GM12878 (cell line): ENCODE measurements around the gene MEDAG. TPM values are rescaled to one million over a fixed set of nuclear protein-coding genes. Genes with fewer than 3 reads are reported as not detected.

Experiments
- ATAC-seq: fragments of 200-7000 bp; cut with Tn5 transposase; 3 replicates; pipeline ENCODE4 v1.9.1; 2020; ENCODE audit warnings: mild to moderate bottlenecking, moderate library complexity
- BruUV-seq: library from RNA; stranded (reverse); fragments of 400-500 nt; replicated peaks from 2 replicates; lab custom pipeline; 2021; lab: Mats Ljungman, UMichigan
- CTCF ChIA-PET: fragments of 300-600 bp; sonication (Branson Sonifier 250); formaldehyde crosslinking; extraction: SDS; loops from one replicate; lab custom pipeline; 2021; ENCODE audit warnings: inconsistent platforms; lab: Yijun Ruan, JAX
- POLR2A ChIA-PET: fragments of 350-600 bp; formaldehyde crosslinking; extraction: SDS; loops from one replicate; lab custom pipeline; 2021; ENCODE audit warnings: inconsistent platforms; lab: Charles Lee
- RAD21 ChIA-PET: fragments of 300-600 bp; sonication (Branson Sonifier 250); formaldehyde crosslinking; loops from one replicate; lab custom pipeline; 2023; ENCODE audit warnings: antibody characterized with exemption; ENCODE audit not compliant: unreplicated experiment; lab: Charles Lee
- SMC1A ChIA-PET: fragments of 300-600 bp; sonication (Branson Sonifier 250); formaldehyde crosslinking; loops from one replicate; lab custom pipeline; 2023; ENCODE audit not compliant: unreplicated experiment, uncharacterized antibody; lab: Charles Lee
- DNase-seq: peaks from one replicate; pipeline ENCODE4 v3.0.0-alpha.2; 2011; ENCODE audit warnings: low read depth, low spot score
- FAIRE-seq: peaks from 3 replicates; lab custom pipeline; 2011; peaks lifted over from hg19 to GRCh38; lab: Jason Lieb, UNC
- H2AFZ ChIP-seq: 2 replicates; pipeline ENCODE4 v1.6.0; 2011; ENCODE audit warnings: low read depth, low read length, control low read depth; ENCODE audit not compliant: control insufficient read depth
- H3K27ac ChIP-seq: 2 replicates; pipeline ENCODE4 v1.5.1; 2011; ENCODE audit warnings: control low read depth; ENCODE audit not compliant: control insufficient read depth, insufficient read depth
- H3K27me3 ChIP-seq, 2 experiments: replicated peaks in 1 of 2; 2 replicates each; pipeline versions ENCODE4 v1.6.0 to v1.6.1; 2011; ENCODE audit warnings: low read length in 1 of 2; ENCODE audit not compliant: control insufficient read depth in 2 of 2, insufficient read depth in 2 of 2
- H3K36me3 ChIP-seq, 2 experiments: 2 replicates each; pipeline ENCODE4 v1.5.1; 2011; ENCODE audit warnings: low read length in 1 of 2; ENCODE audit not compliant: control insufficient read depth in 2 of 2, insufficient read depth in 2 of 2
- H3K4me1 ChIP-seq: 2 replicates; pipeline ENCODE4 v1.6.1; 2011; ENCODE audit warnings: mild to moderate bottlenecking, low read length, moderate library complexity, mixed read lengths; ENCODE audit not compliant: control insufficient read depth, insufficient read depth
- H3K4me2 ChIP-seq: 2 replicates; pipeline ENCODE4 v1.6.0; 2011; ENCODE audit warnings: control low read depth; ENCODE audit not compliant: control insufficient read depth, insufficient read depth
- H3K4me3 ChIP-seq: fragments of 200-600 bp; sonication (generic); 2 replicates; pipeline ENCODE4 v1.5.1; 2016
- H3K79me2 ChIP-seq: 2 replicates; pipeline ENCODE4 v1.6.0; 2011; ENCODE audit warnings: low read length; ENCODE audit not compliant: control insufficient read depth, insufficient read depth
- H3K9ac ChIP-seq: 2 replicates; pipeline ENCODE4 v1.8.0; 2011; ENCODE audit warnings: low read length, control low read depth, mixed read lengths; ENCODE audit not compliant: control insufficient read depth, insufficient read depth
- H3K9me3 ChIP-seq: replicated peaks from 3 replicates; pipeline ENCODE4 v1.5.1; 2011; ENCODE audit warnings: mild to moderate bottlenecking, low read length; ENCODE audit not compliant: control insufficient read depth, insufficient read depth
- H4K20me1 ChIP-seq: 2 replicates; pipeline ENCODE4 v1.6.0; 2011; ENCODE audit not compliant: control insufficient read depth, insufficient read depth
- BCL11A ChIP-seq: IDR thresholded peaks from 2 replicates; pipeline ENCODE4 v1.6.1; 2011; ENCODE audit warnings: low read depth, low read length
- CBX3 ChIP-seq: fragments of 200-600 bp; sonication (generic); IDR thresholded peaks from 2 replicates; pipeline ENCODE4 v1.6.1; 2016; ENCODE audit warnings: low read depth, borderline replicate concordance
- CBX5 ChIP-seq: sonication (generic); IDR thresholded peaks from 2 replicates; pipeline ENCODE4 v1.6.1; 2016; ENCODE audit warnings: low read depth, moderate library complexity, mild to moderate bottlenecking, inconsistent platforms
- E2F8 ChIP-seq: fragments of 450-650 bp; IDR thresholded peaks from 2 replicates; pipeline ENCODE4 v1.6.1; 2018; ENCODE audit warnings: mild to moderate bottlenecking, low read depth, moderate library complexity; ENCODE audit not compliant: partially characterized antibody
- ESRRA ChIP-seq: IDR thresholded peaks from 2 replicates; pipeline ENCODE4 v1.6.1; 2012; ENCODE audit warnings: mild to moderate bottlenecking, low read length, improper control_type of control experiment
- HDAC6 ChIP-seq: fragments of 200-600 bp; sonication (generic); IDR thresholded peaks from one replicate; pipeline ENCODE4 v1.8.0; 2017; ENCODE audit warnings: antibody characterized with exemption; ENCODE audit not compliant: unreplicated experiment
- JUND ChIP-seq: IDR thresholded peaks from 2 replicates; pipeline ENCODE4 v1.6.1; 2012; ENCODE audit warnings: low read depth, mild to moderate bottlenecking, low read length, improper control_type of control experiment, moderate library complexity
- MYB ChIP-seq: fragments of 150-350 bp; IDR thresholded peaks from 2 replicates; pipeline ENCODE4 v1.6.1; 2014; ENCODE audit warnings: mild to moderate bottlenecking, low read depth, low read length, borderline replicate concordance
- POLR2A ChIP-seq: IDR thresholded peaks from 2 replicates; pipeline ENCODE4 v1.6.1; 2011; ENCODE audit warnings: low read depth, mild to moderate bottlenecking, low read length
- RCOR1 ChIP-seq: conservative IDR thresholded peaks from 2 replicates; pipeline ENCODE4 v1.6.1; 2012; ENCODE audit warnings: low read depth, low read length, improper control_type of control experiment
- RELA ChIP-seq: fragments of 450-650 bp; IDR thresholded peaks from 2 replicates; pipeline ENCODE4 v1.8.0; 2014; ENCODE audit warnings: borderline replicate concordance; ENCODE audit not compliant: partially characterized antibody
- SIN3A ChIP-seq: IDR thresholded peaks from 2 replicates; pipeline ENCODE4 v1.6.1; 2012; ENCODE audit warnings: low read depth, low read length, improper control_type of control experiment
- WRNIP1 ChIP-seq: IDR thresholded peaks from 2 replicates; pipeline ENCODE4 v1.6.1; 2011; ENCODE audit warnings: low read depth, low read length, improper control_type of control experiment, borderline replicate concordance
- ZNF274 ChIP-seq: IDR thresholded peaks from one replicate; pipeline ENCODE4 v1.8.0; 2011; ENCODE audit not compliant: insufficient read length, insufficient read depth
- WGBS: methylation state at CpG from one replicate; pipeline ENCODE4 v1.1.6; 2016; ENCODE audit warnings: low lambda C conversion rate; ENCODE audit not compliant: insufficient replicate concordance, insufficient coverage; ENCODE audit errors: missing lambda C conversion rate; 5-methylcytosine and 5-hydroxymethylcytosine counted together
- in situ Hi-C: fragments of 300-500 bp; cut with MboI; formaldehyde crosslinking; loops from 9 replicates; pipeline ENCODE4 v1.14.3; 2018; ENCODE audit warnings: mixed read lengths
- intact Hi-C: fragments of 100-400 bp; cut with micrococcal nuclease; formaldehyde crosslinking; loops from one replicate; pipeline ENCODE4 v1.14.2; 2022; ENCODE audit not compliant: unreplicated experiment
- polyA plus RNA-seq, 11 experiments: library from polyadenylated mRNA; depleted of rRNA in 4 of 11; unstranded in 6 of 11; stranded (reverse) in 5 of 11; fragments of >200 nt; fragmentation: Nextera tagmentation in 4 of 11; fragmentation: Illumina TruSeq in 1 of 11; extraction: Ambion mirVana in 4 of 11; extraction: Trizol in 1 of 11; gene quantifications; 1 replicate in 1 of 11; 2 replicates in 10 of 11; pipeline versions ENCODE4 v1.2.1 to v1.2.3, GENCODE V29; 2011 to 2016; ENCODE audit warnings: inconsistent platforms in 2 of 11, missing spikeins in 2 of 11, low read depth in 1 of 11
- total RNA-seq, 4 experiments: library from RNA; depleted of rRNA in 3 of 4; stranded (reverse); fragments of >200 nt in 3 of 4; fragmentation: Illumina TruSeq in 1 of 4; extraction: Trizol in 1 of 4; gene quantifications; 2 replicates each; pipeline versions ENCODE4 v1.2.1 to v1.2.3, GENCODE V29; 2013 to 2021
- TF ChIP-seq, protein P1 (sequence below): fragments of 450-650 bp; IDR thresholded peaks from 2 replicates; pipeline ENCODE4 v1.6.1; 2016; ENCODE audit warnings: mild to moderate bottlenecking
- TF ChIP-seq, protein P2 (sequence below): IDR thresholded peaks from 2 replicates; pipeline ENCODE4 v1.6.1; 2011; ENCODE audit warnings: borderline replicate concordance, low read depth, mild to moderate bottlenecking, moderate library complexity, low read length; ENCODE audit not compliant: insufficient read depth, poor library complexity, severe bottlenecking
- TF ChIP-seq, protein P3 (sequence below): IDR thresholded peaks from 2 replicates; pipeline ENCODE4 v1.6.1; 2012; ENCODE audit warnings: low read depth, low read length, improper control_type of control experiment

The MEDAG gene
- total and polyA plus RNA-seq, 10 of the 15 experiments (the other 5 are each of a cell fraction or from before 2014, with no cell fraction given): 0.03 TPM; not detected in 9

- no peak for TF ChIP-seq JUND
- no peak for TF ChIP-seq BCL11A
- TF ChIP-seq CBX5: no peak
- TF ChIP-seq MYB: no peak
- no peak for TF ChIP-seq CBX3
- TF ChIP-seq RELA: no peak
- no peak for TF ChIP-seq POLR2A
- TF ChIP-seq, protein P1, sequence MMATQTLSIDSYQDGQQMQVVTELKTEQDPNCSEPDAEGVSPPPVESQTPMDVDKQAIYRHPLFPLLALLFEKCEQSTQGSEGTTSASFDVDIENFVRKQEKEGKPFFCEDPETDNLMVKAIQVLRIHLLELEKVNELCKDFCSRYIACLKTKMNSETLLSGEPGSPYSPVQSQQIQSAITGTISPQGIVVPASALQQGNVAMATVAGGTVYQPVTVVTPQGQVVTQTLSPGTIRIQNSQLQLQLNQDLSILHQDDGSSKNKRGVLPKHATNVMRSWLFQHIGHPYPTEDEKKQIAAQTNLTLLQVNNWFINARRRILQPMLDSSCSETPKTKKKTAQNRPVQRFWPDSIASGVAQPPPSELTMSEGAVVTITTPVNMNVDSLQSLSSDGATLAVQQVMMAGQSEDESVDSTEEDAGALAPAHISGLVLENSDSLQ: no peak
- no peak for TF ChIP-seq RCOR1
- TF ChIP-seq, protein P2, sequence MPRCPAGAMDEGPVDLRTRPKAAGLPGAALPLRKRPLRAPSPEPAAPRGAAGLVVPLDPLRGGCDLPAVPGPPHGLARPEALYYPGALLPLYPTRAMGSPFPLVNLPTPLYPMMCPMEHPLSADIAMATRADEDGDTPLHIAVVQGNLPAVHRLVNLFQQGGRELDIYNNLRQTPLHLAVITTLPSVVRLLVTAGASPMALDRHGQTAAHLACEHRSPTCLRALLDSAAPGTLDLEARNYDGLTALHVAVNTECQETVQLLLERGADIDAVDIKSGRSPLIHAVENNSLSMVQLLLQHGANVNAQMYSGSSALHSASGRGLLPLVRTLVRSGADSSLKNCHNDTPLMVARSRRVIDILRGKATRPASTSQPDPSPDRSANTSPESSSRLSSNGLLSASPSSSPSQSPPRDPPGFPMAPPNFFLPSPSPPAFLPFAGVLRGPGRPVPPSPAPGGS: no peak
- TF ChIP-seq ESRRA: no peak
- TF ChIP-seq HDAC6: no peak
- no peak for TF ChIP-seq E2F8
- TF ChIP-seq, protein P3, sequence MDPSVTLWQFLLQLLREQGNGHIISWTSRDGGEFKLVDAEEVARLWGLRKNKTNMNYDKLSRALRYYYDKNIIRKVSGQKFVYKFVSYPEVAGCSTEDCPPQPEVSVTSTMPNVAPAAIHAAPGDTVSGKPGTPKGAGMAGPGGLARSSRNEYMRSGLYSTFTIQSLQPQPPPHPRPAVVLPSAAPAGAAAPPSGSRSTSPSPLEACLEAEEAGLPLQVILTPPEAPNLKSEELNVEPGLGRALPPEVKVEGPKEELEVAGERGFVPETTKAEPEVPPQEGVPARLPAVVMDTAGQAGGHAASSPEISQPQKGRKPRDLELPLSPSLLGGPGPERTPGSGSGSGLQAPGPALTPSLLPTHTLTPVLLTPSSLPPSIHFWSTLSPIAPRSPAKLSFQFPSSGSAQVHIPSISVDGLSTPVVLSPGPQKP: no peak
- no peak for TF ChIP-seq SIN3A
- TF ChIP-seq WRNIP1: no peak
- no peak for TF ChIP-seq ZNF274
- Histone ChIP-seq H3K4me2 (no peak overlapping the region), H3K9me3 (no peaks in the 10 kb centered on the region; the same call in 2 of the 3 replicates), H3K36me3 (no peaks in the 10 kb centered on the region), H2AFZ (no peak overlapping the region), H4K20me1 (no peaks in the 10 kb centered on the region; the same call in 1 of the 2 replicates), H3K79me2 (no peaks in the 10 kb centered on the region), H3K27ac (no peak overlapping the region), H3K27me3 (peaks cover 1 to 11% of the 10 kb centered on the region in 2 experiments), H3K4me1 (no peaks in the 10 kb centered on the region), H3K4me3 (no peak overlapping the region), H3K9ac (no peak overlapping the region)
- ChIA-PET RAD21 (no interaction called here), CTCF (interaction anchor here (0.7 to 0.8 kb wide), 2 partner anchors 16 to 766 kb away, joined by 3 to 4 read pairs; no protein-coding TSS in a partner anchor), SMC1A (interaction anchor here (0.6 kb wide), 1 partner anchor 11 kb away, joined by 3 read pairs; no protein-coding TSS in a partner anchor), POLR2A (no interaction called here)
- FAIRE-seq (no peak), ATAC-seq (no peak), DNase-seq (no peak)
- intact Hi-C loops (no loop called here), in situ Hi-C loops (no loop called here)
- WGBS: 0% methylated on average over 3 of the region's 3 CpGs
- BruUV-seq: no TSS peak
Measured at GRCh38 chr13:30881191-30881651, 24.9 kb upstream of the MEDAG start.
